ENCODE measurements around the gene INTS12.
"Not testable (repeated sequence)": the region's sequence is repeated elsewhere in the genome, so short reads cannot be mapped to it uniquely, and the experiment has no call there.

Gene INTS12

DNA sequence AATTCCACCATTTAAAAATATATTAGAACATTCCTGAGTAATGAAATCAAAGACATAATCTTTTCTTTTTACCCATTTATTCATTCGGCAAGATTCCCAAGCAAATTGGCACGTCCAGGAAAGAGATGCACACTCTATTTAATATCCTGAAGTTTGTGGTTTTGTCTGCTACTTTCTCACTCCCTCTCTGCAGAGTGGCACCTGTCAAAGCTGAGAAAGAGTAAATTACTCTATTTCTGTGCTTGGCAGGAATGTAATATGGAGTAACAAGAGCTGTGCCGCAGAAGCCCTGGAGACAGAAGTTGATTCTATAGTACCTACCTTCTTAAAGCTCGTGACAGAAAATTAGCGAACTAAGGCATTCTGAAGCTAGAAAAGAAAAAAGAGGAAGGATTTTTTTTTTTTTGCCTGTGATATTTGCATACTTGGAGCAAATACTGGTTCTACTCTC is 5.6 kb upstream of the INTS12 start:
- Mint-ChIP-seq H3K27ac (ENCODE audit: low read depth) (no peak overlapping the region), H3K27me3 (no peaks in the 10 kb centered on the region), H3K36me3 (ENCODE audit: insufficient read depth) (peaks cover 2% of the 10 kb centered on the region), H3K4me1 (peaks cover 4% of the 10 kb centered on the region), H3K4me3 (no peak overlapping the region), H3K9me3 (no peaks in the 10 kb centered on the region)
- ATAC-seq (replicated peaks; ENCODE audit: extremely low read depth, poor library complexity, severe bottlenecking) (no peak), DNase-seq (ENCODE audit: low spot score in 2 of 2) (no peak)

GRCh38 chr4:105712766-105713165 is 4.3 kb upstream of the INTS12 start:
- Mint-ChIP-seq H3K9me3 (no peaks in the 10 kb centered on the region), H3K4me3 (no peak overlapping the region), H3K27ac (ENCODE audit: low read depth) (no peak overlapping the region), H3K36me3 (ENCODE audit: insufficient read depth) (peaks cover 10% of the 10 kb centered on the region), H3K4me1 (peaks cover 14% of the 10 kb centered on the region), H3K27me3 (no peaks in the 10 kb centered on the region)
- DNase-seq (ENCODE audit: low spot score in 2 of 2): no peak
- ATAC-seq (replicated peaks; ENCODE audit: extremely low read depth, poor library complexity, severe bottlenecking): no peak

GRCh38 chr4:105710678-105711077 is 2.2 kb upstream of the INTS12 start:
- peaks cover 33% of the 10 kb centered on the region for H3K4me1 Mint-ChIP-seq
- ATAC-seq (replicated peaks; ENCODE audit: extremely low read depth, poor library complexity, severe bottlenecking) (no peak), DNase-seq (ENCODE audit: low spot score in 2 of 2) (no peak)
- H3K27me3 Mint-ChIP-seq: no peaks in the 10 kb centered on the region
- H3K36me3 Mint-ChIP-seq (ENCODE audit: insufficient read depth): peaks cover 11% of the 10 kb centered on the region
- H3K9me3 Mint-ChIP-seq: no peaks in the 10 kb centered on the region
- H3K4me3 Mint-ChIP-seq: no peak overlapping the region
- H3K27ac Mint-ChIP-seq (ENCODE audit: low read depth): no peak overlapping the region

- H3K27me3 Mint-ChIP-seq: no peaks in the 10 kb centered on the region
- DNase-seq (ENCODE audit: low spot score in 2 of 2): no peak
- no peaks in the 10 kb centered on the region for H3K9me3 Mint-ChIP-seq
- H3K4me1 Mint-ChIP-seq: peaks cover 37% of the 10 kb centered on the region
- H3K27ac Mint-ChIP-seq (ENCODE audit: low read depth): no peak overlapping the region
- H3K4me3 Mint-ChIP-seq: no peak overlapping the region
- peaks cover 11% of the 10 kb centered on the region for H3K36me3 Mint-ChIP-seq (ENCODE audit: insufficient read depth)
- ATAC-seq (replicated peaks; ENCODE audit: extremely low read depth, poor library complexity, severe bottlenecking): no peak
Observed at GRCh38 chr4:105710012-105710600, 1.6 kb upstream of the INTS12 start.

- DNase-seq (ENCODE audit: low spot score in 2 of 2) (peak in 1 of 2 donors; percentile 10), ATAC-seq (replicated peaks; ENCODE audit: extremely low read depth, poor library complexity, severe bottlenecking) (peak; percentile 16)
- Mint-ChIP-seq H3K4me1 (peaks cover 37% of the 10 kb centered on the region), H3K27ac (ENCODE audit: low read depth) (peak overlapping the region; percentile 95), H3K36me3 (ENCODE audit: insufficient read depth) (peaks cover 11% of the 10 kb centered on the region), H3K9me3 (no peaks in the 10 kb centered on the region), H3K27me3 (no peaks in the 10 kb centered on the region), H3K4me3 (peak overlapping the region; percentile 95)
Observed at GRCh38 chr4:105709081-105709450, 577 bp upstream of the INTS12 start.

DNA sequence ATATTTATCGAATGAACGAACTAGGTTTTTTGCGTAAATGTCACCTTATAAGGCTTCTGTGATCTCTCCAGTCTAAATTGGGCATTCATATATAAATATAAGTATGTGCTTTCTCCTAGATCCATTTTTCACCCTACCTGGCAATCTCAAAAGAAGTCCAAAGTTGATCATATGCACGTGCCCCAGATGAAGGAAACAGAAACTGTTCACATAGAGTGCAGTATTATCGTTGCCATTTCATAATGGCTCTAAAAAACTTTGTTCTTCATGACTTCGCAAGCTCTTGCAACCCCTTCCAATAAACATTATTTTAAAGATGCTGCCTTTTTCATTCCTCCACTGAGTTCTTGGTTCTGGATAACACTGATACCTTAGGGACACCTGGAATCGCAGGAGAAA is 708 bp downstream of the INTS12 start:
- ATAC-seq (replicated peaks; ENCODE audit: extremely low read depth, poor library complexity, severe bottlenecking): no peak
- Mint-ChIP-seq H3K4me1 (peaks cover 37% of the 10 kb centered on the region), H3K27me3 (no peaks in the 10 kb centered on the region), H3K27ac (ENCODE audit: low read depth) (peak overlapping the region; percentile 95), H3K9me3 (no peaks in the 10 kb centered on the region), H3K36me3 (ENCODE audit: insufficient read depth) (peaks cover 11% of the 10 kb centered on the region), H3K4me3 (peak overlapping the region; percentile 95)
- DNase-seq (ENCODE audit: low spot score in 2 of 2): no peak

- Mint-ChIP-seq H3K4me3 (no peak overlapping the region), H3K27me3 (no peaks in the 10 kb centered on the region), H3K36me3 (ENCODE audit: insufficient read depth) (peaks cover 18% of the 10 kb centered on the region), H3K4me1 (peaks cover 12% of the 10 kb centered on the region), H3K27ac (ENCODE audit: low read depth) (no peak overlapping the region), H3K9me3 (no peaks in the 10 kb centered on the region)
- no peak for ATAC-seq (replicated peaks; ENCODE audit: extremely low read depth, poor library complexity, severe bottlenecking)
- DNase-seq (ENCODE audit: low spot score in 2 of 2): no peak
Observed at GRCh38 chr4:105698607-105699006, 9.9 kb downstream of the INTS12 start.

GRCh38 chr4:105695832-105696231 is 12.7 kb downstream of the INTS12 start:
- not testable (repeated sequence) for H3K27ac Mint-ChIP-seq (ENCODE audit: low read depth); H3K9me3 Mint-ChIP-seq; H3K27me3 Mint-ChIP-seq; DNase-seq (ENCODE audit: low spot score in 2 of 2); H3K4me1 Mint-ChIP-seq; ATAC-seq (replicated peaks; ENCODE audit: extremely low read depth, poor library complexity, severe bottlenecking); H3K4me3 Mint-ChIP-seq
- peaks cover 23% of the 10 kb centered on the region for H3K36me3 Mint-ChIP-seq (ENCODE audit: insufficient read depth)

DNA sequence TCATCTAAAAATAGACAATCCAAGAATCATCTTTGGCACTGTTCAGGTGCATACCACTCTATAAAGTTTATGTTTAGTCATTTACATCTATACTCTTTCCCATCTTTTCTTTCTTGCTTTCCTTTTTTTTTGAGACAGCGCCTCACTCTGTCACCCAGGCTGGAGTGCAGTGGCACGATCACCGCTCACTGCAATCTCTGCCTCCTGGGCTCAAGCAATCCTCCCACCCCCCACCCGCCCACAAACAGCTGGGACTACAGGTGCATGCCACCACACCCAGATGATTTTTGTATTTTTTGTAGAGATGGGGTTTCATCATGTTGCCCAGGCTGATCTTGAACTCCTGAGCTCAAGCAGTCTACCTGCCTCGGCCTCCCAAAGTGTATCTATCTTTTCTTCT is 13.7 kb downstream of the INTS12 start:
- not testable (repeated sequence) for H3K27ac Mint-ChIP-seq (ENCODE audit: low read depth); H3K4me1 Mint-ChIP-seq; H3K9me3 Mint-ChIP-seq; ATAC-seq (replicated peaks; ENCODE audit: extremely low read depth, poor library complexity, severe bottlenecking); H3K27me3 Mint-ChIP-seq; DNase-seq (ENCODE audit: low spot score in 2 of 2); H3K4me3 Mint-ChIP-seq
- H3K36me3 Mint-ChIP-seq (ENCODE audit: insufficient read depth): peaks cover 21% of the 10 kb centered on the region

GRCh38 chr4:105686571-105686970 is 21.9 kb downstream of the INTS12 start:
- Mint-ChIP-seq H3K36me3 (ENCODE audit: insufficient read depth) (peaks cover 47% of the 10 kb centered on the region), H3K4me1 (peaks cover 4% of the 10 kb centered on the region), H3K27ac (ENCODE audit: low read depth) (peak overlapping the region; percentile 38), H3K9me3 (no peaks in the 10 kb centered on the region), H3K27me3 (no peaks in the 10 kb centered on the region), H3K4me3 (no peak overlapping the region)
- no peak for DNase-seq (ENCODE audit: low spot score in 2 of 2)
- ATAC-seq (replicated peaks; ENCODE audit: extremely low read depth, poor library complexity, severe bottlenecking): no peak

DNA sequence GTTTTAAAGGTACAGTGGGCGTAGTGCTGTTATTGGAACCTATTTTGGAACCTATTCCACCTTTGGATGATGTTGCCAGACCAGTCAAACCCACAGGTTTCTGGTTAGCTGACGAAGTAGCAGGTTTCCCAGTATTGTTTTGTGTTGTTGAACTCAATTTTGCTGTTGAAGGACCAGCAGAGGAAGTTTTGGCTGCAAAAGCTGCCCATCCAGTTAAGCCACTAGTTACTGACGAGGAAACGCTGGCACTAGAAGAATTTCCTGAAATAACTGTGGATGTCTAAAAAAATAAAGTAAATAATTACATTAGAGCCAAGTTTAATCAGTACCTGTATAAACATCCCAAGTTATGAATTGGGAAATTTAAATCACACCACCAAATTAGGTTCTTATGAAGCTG is 25.5 kb downstream of the INTS12 start:
- no peaks in the 10 kb centered on the region for H3K27me3 Mint-ChIP-seq
- H3K36me3 Mint-ChIP-seq (ENCODE audit: insufficient read depth): peaks cover 32% of the 10 kb centered on the region
- no peaks in the 10 kb centered on the region for H3K4me1 Mint-ChIP-seq
- ATAC-seq (replicated peaks; ENCODE audit: extremely low read depth, poor library complexity, severe bottlenecking) (no peak), DNase-seq (ENCODE audit: low spot score in 2 of 2) (no peak)
- no peaks in the 10 kb centered on the region for H3K9me3 Mint-ChIP-seq
- no peak overlapping the region for H3K4me3 Mint-ChIP-seq
- H3K27ac Mint-ChIP-seq (ENCODE audit: low read depth): no peak overlapping the region

DNA sequence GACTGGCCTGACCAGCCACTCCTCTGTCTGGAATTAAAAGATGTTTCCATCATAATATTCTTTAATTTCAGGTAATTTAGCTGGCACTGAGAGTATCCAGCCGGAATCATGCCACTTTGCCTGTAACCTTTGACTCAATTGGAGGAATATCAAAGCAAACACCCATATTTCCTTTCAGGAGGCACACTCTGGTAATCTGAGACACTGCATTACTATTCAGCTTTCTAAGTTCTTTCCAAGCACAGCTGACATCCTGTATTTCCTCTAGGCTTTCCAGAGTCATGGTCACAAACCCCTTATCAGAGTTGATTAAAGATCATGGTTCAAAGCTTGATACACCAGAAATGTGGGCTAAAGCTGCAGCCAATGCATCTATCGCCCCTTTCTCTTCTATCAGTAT is 29.3 kb downstream of the INTS12 start:
- Mint-ChIP-seq H3K27ac (ENCODE audit: low read depth) (no peak overlapping the region), H3K4me3 (no peak overlapping the region), H3K27me3 (peaks cover 3% of the 10 kb centered on the region), H3K36me3 (ENCODE audit: insufficient read depth) (peaks cover 18% of the 10 kb centered on the region), H3K4me1 (no peaks in the 10 kb centered on the region), H3K9me3 (no peaks in the 10 kb centered on the region)
- ATAC-seq (replicated peaks; ENCODE audit: extremely low read depth, poor library complexity, severe bottlenecking): no peak
- DNase-seq (ENCODE audit: low spot score in 2 of 2): no peak

DNA sequence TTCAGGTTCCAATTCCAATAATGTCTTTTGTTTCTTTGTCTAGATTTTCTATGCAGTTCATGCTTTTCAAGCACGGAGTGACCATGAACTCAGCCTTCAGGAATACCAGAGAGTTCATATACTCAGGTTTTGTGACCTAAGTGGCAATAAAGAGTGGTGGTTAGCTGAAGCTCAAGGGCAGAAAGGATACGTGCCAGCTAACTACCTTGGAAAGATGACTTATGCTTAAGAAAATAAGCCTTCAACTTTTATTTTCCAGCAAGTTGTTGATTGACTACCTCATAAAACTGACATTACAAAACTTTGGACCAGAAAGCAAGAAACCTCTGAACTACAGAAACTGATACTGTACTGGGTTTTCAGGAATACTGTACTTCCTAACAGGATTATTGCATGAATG is 30.8 kb downstream of the INTS12 start:
- no peak overlapping the region for H3K27ac Mint-ChIP-seq (ENCODE audit: low read depth)
- H3K27me3 Mint-ChIP-seq: peaks cover 18% of the 10 kb centered on the region
- ATAC-seq (replicated peaks; ENCODE audit: extremely low read depth, poor library complexity, severe bottlenecking) (no peak), DNase-seq (ENCODE audit: low spot score in 2 of 2) (no peak)
- peaks cover 8% of the 10 kb centered on the region for H3K36me3 Mint-ChIP-seq (ENCODE audit: insufficient read depth)
- no peaks in the 10 kb centered on the region for H3K9me3 Mint-ChIP-seq
- H3K4me1 Mint-ChIP-seq: no peaks in the 10 kb centered on the region
- no peak overlapping the region for H3K4me3 Mint-ChIP-seq

Measured in central memory CD8-positive, alpha-beta T cell (primary cell).